ENCODE results near the gene SPPL2A. TPM values are rescaled to one million over a fixed set of nuclear protein-coding genes. Genes with fewer than 3 reads are reported as not detected.

Gene SPPL2A
- total RNA-seq, 1 experiment from 2014 or later = 38.6 TPM

DNA sequence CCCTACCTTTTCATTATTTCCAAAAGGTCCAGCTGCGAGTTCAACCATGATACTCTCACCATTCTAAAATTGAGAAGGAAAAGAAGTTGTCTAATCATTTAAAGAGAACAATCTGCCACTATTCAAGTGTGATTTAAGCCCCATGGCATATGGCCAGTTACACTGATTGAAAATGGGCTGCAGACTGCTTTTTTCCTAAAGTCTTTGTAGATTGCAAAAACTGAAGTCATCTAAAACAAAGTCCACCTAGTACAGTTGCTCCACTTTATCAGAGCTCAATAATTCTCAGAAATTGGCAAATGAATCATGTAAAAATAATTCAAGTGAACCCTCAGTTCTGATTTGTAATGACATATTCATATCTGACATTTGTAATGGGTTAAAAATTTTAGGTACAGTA, 39.2 kb downstream of the SPPL2A start:
- TF ChIP-seq ERG (CRISPR knock-in tag; IDR thresholded peaks at IDR 0.05) (no peak), ESRRA (CRISPR knock-in tag; IDR thresholded peaks at IDR 0.05; ENCODE audit: borderline replicate concordance) (no peak), ARID4B (CRISPR knock-in tag; IDR thresholded peaks at IDR 0.05; ENCODE audit: borderline replicate concordance) (no peak), GABPB1 (CRISPR knock-in tag; IDR thresholded peaks at IDR 0.05) (no peak), ZNF423 (CRISPR knock-in tag; IDR thresholded peaks at IDR 0.05) (no peak), NFE2L1 (CRISPR knock-in tag; IDR thresholded peaks at IDR 0.05) (no peak), ZNF425 (CRISPR knock-in tag; conservative IDR thresholded peaks at IDR 0.05) (no peak), ZNF138 (CRISPR knock-in tag; conservative IDR thresholded peaks at IDR 0.05) (no peak), STAT6 (CRISPR knock-in tag; conservative IDR thresholded peaks at IDR 0.05; ENCODE audit: low read depth) (no peak), TP53 (CRISPR knock-in tag; IDR thresholded peaks at IDR 0.05) (no peak), ZBTB21 (CRISPR knock-in tag; IDR thresholded peaks at IDR 0.05; ENCODE audit: borderline replicate concordance) (no peak), ZNF263 (CRISPR knock-in tag; IDR thresholded peaks at IDR 0.05; ENCODE audit: low read depth) (no peak), ZNF121 (CRISPR knock-in tag; IDR thresholded peaks at IDR 0.05) (no peak), NFYB (CRISPR knock-in tag; conservative IDR thresholded peaks at IDR 0.05; ENCODE audit: low read depth) (no peak), FOXP1 (CRISPR knock-in tag; IDR thresholded peaks at IDR 0.05; ENCODE audit: borderline replicate concordance) (no peak), TEAD1 (CRISPR knock-in tag; IDR thresholded peaks at IDR 0.05) (no peak), ELF4 (CRISPR knock-in tag; IDR thresholded peaks at IDR 0.05; ENCODE audit: low read depth) (no peak)
- TF ChIP-seq, protein P1, sequence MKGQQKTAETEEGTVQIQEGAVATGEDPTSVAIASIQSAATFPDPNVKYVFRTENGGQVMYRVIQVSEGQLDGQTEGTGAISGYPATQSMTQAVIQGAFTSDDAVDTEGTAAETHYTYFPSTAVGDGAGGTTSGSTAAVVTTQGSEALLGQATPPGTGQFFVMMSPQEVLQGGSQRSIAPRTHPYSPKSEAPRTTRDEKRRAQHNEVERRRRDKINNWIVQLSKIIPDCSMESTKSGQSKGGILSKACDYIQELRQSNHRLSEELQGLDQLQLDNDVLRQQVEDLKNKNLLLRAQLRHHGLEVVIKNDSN (CRISPR knock-in tag; IDR thresholded peaks at IDR 0.05) = no peak
- ChIA-PET CTCF (no interaction called here), POLR2A (no interaction called here)
- ATAC-seq (no peak), DNase-seq (ENCODE audit: low spot score) (no peak)
- no peaks in the 10 kb centered on the region for H3K9me3 Mint-ChIP-seq
- H3K4me3 Mint-ChIP-seq = no peak overlapping the region
- H3K36me3 Mint-ChIP-seq = peaks cover 8% of the 10 kb centered on the region
- H3K4me1 Mint-ChIP-seq = peaks cover 4% of the 10 kb centered on the region; the same call in 1 of the 2 replicates
- H3K27me3 Mint-ChIP-seq (ENCODE audit: low read depth) = no peaks in the 10 kb centered on the region
- H3K27ac Mint-ChIP-seq = no peak overlapping the region

Measured in WTC11 (cell line).